KMS-11 (cell line): ENCODE data around the gene CSE1L.
A peak's percentile ranks its signal among the peaks of the same experiment; 100 is the strongest.

Experiments
- H2AFZ ChIP-seq: fragments of 200-600 bp; sonication (generic); 2 replicates; pipeline ENCODE4 v1.6.1; 2016; ENCODE audit warnings: antibody characterized with exemption, mixed run types, low read depth
- H3K27ac ChIP-seq: fragments of 200-600 bp; sonication (generic); 2 replicates; pipeline ENCODE4 v1.6.1; 2016; ENCODE audit warnings: mild to moderate bottlenecking, mixed run types
- H3K27me3 ChIP-seq: fragments of 200-600 bp; sonication (generic); 2 replicates; pipeline ENCODE4 v1.6.1; 2017; ENCODE audit warnings: mild to moderate bottlenecking, low read depth, mixed run types, moderate library complexity; ENCODE audit not compliant: insufficient read depth
- H3K36me3 ChIP-seq: fragments of 200-600 bp; sonication (generic); 2 replicates; pipeline ENCODE4 v1.6.1; 2017; ENCODE audit warnings: mild to moderate bottlenecking, mixed run types; ENCODE audit not compliant: insufficient read depth
- H3K4me1 ChIP-seq: fragments of 200-600 bp; sonication (generic); 2 replicates; pipeline ENCODE4 v1.6.1; 2016; ENCODE audit warnings: mild to moderate bottlenecking, low read depth, mixed run types; ENCODE audit not compliant: poor library complexity, severe bottlenecking
- H3K4me2 ChIP-seq: fragments of 200-600 bp; sonication (generic); 2 replicates; pipeline ENCODE4 v1.7.0; 2016; ENCODE audit warnings: mild to moderate bottlenecking, mixed run types
- H3K4me3 ChIP-seq: fragments of 200-600 bp; sonication (generic); IDR thresholded peaks from 2 replicates; pipeline ENCODE4 v1.6.1; 2017; ENCODE audit warnings: low read depth, low read length, mixed read lengths; ENCODE audit not compliant: insufficient read depth
- H3K79me2 ChIP-seq: fragments of 200-600 bp; sonication (generic); 2 replicates; pipeline ENCODE4 v1.6.1; 2016; ENCODE audit warnings: low read depth, mixed run types; ENCODE audit not compliant: insufficient read depth
- H3K9ac ChIP-seq: fragments of 200-600 bp; sonication (generic); 2 replicates; pipeline ENCODE4 v1.6.1; 2016; ENCODE audit warnings: mild to moderate bottlenecking, mixed run types
- H4K20me1 ChIP-seq: fragments of 200-600 bp; sonication (generic); 2 replicates; pipeline ENCODE4 v1.6.1; 2016; ENCODE audit warnings: mild to moderate bottlenecking, mixed run types; ENCODE audit not compliant: insufficient read depth
- CTCF ChIP-seq: fragments of 200-600 bp; sonication (generic); conservative IDR thresholded peaks from 2 replicates; pipeline ENCODE4 v1.6.1; 2017; ENCODE audit warnings: low read depth, mild to moderate bottlenecking, antibody characterized with exemption, low read length, moderate library complexity, mixed read lengths

Gene CSE1L

GRCh38 chr20:49037962-49038387 lies 8.1 kb upstream of the CSE1L start:
- H3K4me2 ChIP-seq: peak overlapping the region; percentile 85

GRCh38 chr20:49039854-49040253 lies 6.3 kb upstream of the CSE1L start:
- no peak for TF ChIP-seq CTCF

More at GRCh38 chr20:49037962-49038387, 8.1 kb upstream of the CSE1L start:
- H3K4me1 ChIP-seq: peaks cover 30% of the 10 kb centered on the region
- H3K27me3 ChIP-seq: no peaks in the 10 kb centered on the region
- H3K27ac ChIP-seq: peak overlapping the region; percentile 73
- H3K79me2 ChIP-seq: no peaks in the 10 kb centered on the region
- no peak for TF ChIP-seq CTCF
- H3K9ac ChIP-seq: peak overlapping the region; percentile 33; the same call in 1 of the 2 replicates
- H2AFZ ChIP-seq: 0 out of 2 replicates have a peak overlapping the region, but pooled peaks have one; percentile 11
- no peaks in the 10 kb centered on the region for H4K20me1 ChIP-seq
- no peak overlapping the region for H3K4me3 ChIP-seq
- H3K36me3 ChIP-seq: 0 out of 2 replicates have a peak, but pooled peaks cover 3% of the 10 kb centered on the region

GRCh38 chr20:49043000-49043399 lies 3.1 kb upstream of the CSE1L start:
- H3K4me3 ChIP-seq: no peak overlapping the region
- H2AFZ ChIP-seq: no peak overlapping the region
- H3K27ac ChIP-seq: no peak overlapping the region
- H3K4me1 ChIP-seq: peaks cover 27% of the 10 kb centered on the region
- no peak for TF ChIP-seq CTCF
- peaks cover 14% of the 10 kb centered on the region for H3K79me2 ChIP-seq
- no peak overlapping the region for H3K4me2 ChIP-seq
- no peak overlapping the region for H3K9ac ChIP-seq
- no peaks in the 10 kb centered on the region for H3K27me3 ChIP-seq
- 0 out of 2 replicates have a peak, but pooled peaks cover 4% of the 10 kb centered on the region for H4K20me1 ChIP-seq
- no peaks in the 10 kb centered on the region for H3K36me3 ChIP-seq

More at GRCh38 chr20:49039854-49040253, 6.3 kb upstream of the CSE1L start:
- Histone ChIP-seq H3K27ac (no peak overlapping the region), H3K4me3 (no peak overlapping the region), H3K9ac (no peak overlapping the region), H3K4me2 (no peak overlapping the region), H3K27me3 (no peaks in the 10 kb centered on the region), H3K36me3 (0 out of 2 replicates have a peak, but pooled peaks cover 3% of the 10 kb centered on the region), H3K79me2 (no peaks in the 10 kb centered on the region), H4K20me1 (no peaks in the 10 kb centered on the region), H3K4me1 (peaks cover 30% of the 10 kb centered on the region), H2AFZ (no peak overlapping the region)

- peak overlapping the region; percentile 99 for H3K9ac ChIP-seq
- no peaks in the 10 kb centered on the region for H3K27me3 ChIP-seq
- peak overlapping the region; percentile 96 for H3K27ac ChIP-seq
- H2AFZ ChIP-seq: peak overlapping the region; percentile 57
- no peak for TF ChIP-seq CTCF
- H3K79me2 ChIP-seq: peaks cover 40% of the 10 kb centered on the region
- no peaks in the 10 kb centered on the region; the same call in 1 of the 2 replicates for H3K36me3 ChIP-seq
- peak overlapping the region; percentile 60 for H3K4me2 ChIP-seq
- H4K20me1 ChIP-seq: peaks cover 21% of the 10 kb centered on the region; the same call in 1 of the 2 replicates
- H3K4me1 ChIP-seq: peaks cover 37% of the 10 kb centered on the region
- no peak overlapping the region for H3K4me3 ChIP-seq
Observed at GRCh38 chr20:49045440-49046086, 549 bp upstream of the CSE1L start.
